Measurements from ENCODE around the gene ZNF205. TPM values are rescaled to one million over a fixed set of nuclear protein-coding genes. Genes with fewer than 3 reads are reported as not detected.

ZNF205 gene
- total RNA-seq, 1 experiment from 2014 or later, result 19.0 TPM

- no peak overlapping the region for H3K9ac ChIP-seq (ENCODE audit: low read length)
- POLR2A ChIA-PET (ENCODE audit: unreplicated experiment), result no interaction called here
- no peaks in the 10 kb centered on the region for H3K27me3 ChIP-seq (ENCODE audit: low read length)
- H3K4me3 ChIP-seq (ENCODE audit: low read length), result no peak overlapping the region
- H3K79me2 ChIP-seq (ENCODE audit: low read length), result no peaks in the 10 kb centered on the region
- no peak overlapping the region for H3K4me2 ChIP-seq (ENCODE audit: low read length)
- TF ChIP-seq CTCF (conservative IDR thresholded peaks at IDR 0.05; ENCODE audit: low read depth, low read length), result no peak
- TF ChIP-seq EZH2 (IDR thresholded peaks at IDR 0.05; ENCODE audit: low read length, unreplicated experiment), result no peak
- TF ChIP-seq EZH2phosphoT487 (IDR thresholded peaks at IDR 0.05; ENCODE audit: borderline replicate concordance, low read length), result no peak
- intact Hi-C loops (cut with micrococcal nuclease), result no loop called here
- H4K20me1 ChIP-seq (ENCODE audit: low read length), result no peaks in the 10 kb centered on the region
- H3K4me1 ChIP-seq (ENCODE audit: insufficient read depth, low read length), result peaks cover 9% of the 10 kb centered on the region; the same call in 1 of the 2 replicates
- no peaks in the 10 kb centered on the region for H3K9me3 ChIP-seq (ENCODE audit: low read length)
- BruUV-seq (replicated peaks), result no TSS peak
- H3F3A ChIP-seq (ENCODE audit: low read length, unreplicated experiment), result no peaks in the 10 kb centered on the region
- H2AFZ ChIP-seq (ENCODE audit: low read length), result no peak overlapping the region
- no peaks in the 10 kb centered on the region for H3K9me2 ChIP-seq (replicated peaks; ENCODE audit: low read length)
- DNase-seq, result no peak
- H3K36me3 ChIP-seq (ENCODE audit: low read depth, low read length), result no peaks in the 10 kb centered on the region
- no peak for ATAC-seq
- no peak overlapping the region for H3K27ac ChIP-seq (ENCODE audit: low read length)
- CTCF ChIA-PET, result no interaction called here
These were observed 32.8 kb downstream of the ZNF205 start for GRCh38 chr16:3145151-3145550.

DNA sequence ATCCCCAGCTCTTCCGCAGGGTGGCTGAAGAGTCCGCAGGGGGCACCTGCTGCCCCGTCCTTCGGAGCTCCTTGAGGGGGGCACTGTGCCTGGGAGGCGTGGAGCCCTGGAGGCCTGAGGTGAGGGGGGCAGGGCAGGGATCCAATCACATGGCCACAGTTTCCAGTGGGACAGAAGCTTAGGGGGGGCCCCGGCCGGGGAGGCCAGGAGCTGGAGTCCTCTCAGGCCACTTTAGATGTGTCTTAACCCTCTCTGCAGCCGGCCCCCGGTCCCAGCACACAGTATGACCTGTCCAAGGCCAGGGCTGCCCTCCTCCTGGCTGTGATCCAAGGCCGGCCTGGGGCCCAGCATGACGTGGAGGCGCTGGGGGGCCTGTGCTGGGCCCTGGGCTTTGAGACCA, 33.3 kb downstream of the ZNF205 start:
- no peak overlapping the region for H3K27ac ChIP-seq (ENCODE audit: low read length)
- H2AFZ ChIP-seq (ENCODE audit: low read length), result no peak overlapping the region
- H3K4me3 ChIP-seq (ENCODE audit: low read length), result no peak overlapping the region
- ChIA-PET POLR2A (ENCODE audit: unreplicated experiment) (no interaction called here), CTCF (no interaction called here)
- no peak for TF ChIP-seq EZH2 (IDR thresholded peaks at IDR 0.05; ENCODE audit: low read length, unreplicated experiment)
- no peak for TF ChIP-seq EZH2phosphoT487 (IDR thresholded peaks at IDR 0.05; ENCODE audit: borderline replicate concordance, low read length)
- TF ChIP-seq CTCF (conservative IDR thresholded peaks at IDR 0.05; ENCODE audit: low read depth, low read length), result no peak
- no peak for DNase-seq
- H3K27me3 ChIP-seq (ENCODE audit: low read length), result no peaks in the 10 kb centered on the region
- BruUV-seq (replicated peaks), result no TSS peak
- H4K20me1 ChIP-seq (ENCODE audit: low read length), result no peaks in the 10 kb centered on the region
- H3K9ac ChIP-seq (ENCODE audit: low read length), result no peak overlapping the region
- no peaks in the 10 kb centered on the region for H3K9me3 ChIP-seq (ENCODE audit: low read length)
- H3K4me2 ChIP-seq (ENCODE audit: low read length), result no peak overlapping the region
- intact Hi-C loops (cut with micrococcal nuclease), result no loop called here
- no peaks in the 10 kb centered on the region for H3K36me3 ChIP-seq (ENCODE audit: low read depth, low read length)
- no peak for ATAC-seq
- no peaks in the 10 kb centered on the region for H3F3A ChIP-seq (ENCODE audit: low read length, unreplicated experiment)
- peaks cover 9% of the 10 kb centered on the region; the same call in 1 of the 2 replicates for H3K4me1 ChIP-seq (ENCODE audit: insufficient read depth, low read length)
- no peaks in the 10 kb centered on the region for H3K9me2 ChIP-seq (replicated peaks; ENCODE audit: low read length)
- no peaks in the 10 kb centered on the region for H3K79me2 ChIP-seq (ENCODE audit: low read length)

DNA sequence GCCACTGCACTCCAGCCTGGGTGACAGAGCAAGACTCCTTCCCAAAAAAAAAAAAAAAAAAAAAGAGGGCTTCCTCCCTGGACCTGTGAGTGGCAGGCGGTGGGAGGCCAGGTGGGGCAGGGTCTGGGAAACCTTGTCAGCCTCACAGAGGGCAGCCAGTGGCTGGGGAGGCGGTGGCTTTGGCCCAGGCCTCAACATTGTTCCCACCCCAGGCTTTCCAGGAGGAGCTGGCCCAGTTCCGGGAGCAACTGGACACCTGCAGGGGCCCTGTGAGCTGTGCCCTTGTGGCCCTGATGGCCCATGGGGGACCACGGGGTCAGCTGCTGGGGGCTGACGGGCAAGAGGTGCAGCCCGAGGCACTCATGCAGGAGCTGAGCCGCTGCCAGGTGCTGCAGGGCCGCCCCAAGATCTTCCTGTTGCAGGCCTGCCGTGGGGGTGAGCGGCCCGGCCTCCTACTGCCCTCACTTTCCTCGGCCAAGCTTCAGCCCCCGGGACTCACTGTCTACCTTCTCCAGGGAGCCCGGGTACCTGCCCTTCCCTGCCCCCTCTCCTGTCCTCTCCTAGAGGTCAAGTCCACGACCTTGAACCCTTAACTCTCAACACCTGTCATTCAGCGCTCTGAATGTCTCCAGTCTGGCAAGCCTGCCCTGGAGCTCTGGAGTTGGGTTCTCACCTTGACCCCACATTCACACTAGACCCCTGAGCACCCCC, 34.8 kb downstream of the ZNF205 start:
- peaks cover 9% of the 10 kb centered on the region; the same call in 1 of the 2 replicates for H3K4me1 ChIP-seq (ENCODE audit: insufficient read depth, low read length)
- intact Hi-C loops (cut with micrococcal nuclease), result no loop called here
- H4K20me1 ChIP-seq (ENCODE audit: low read length), result no peaks in the 10 kb centered on the region
- TF ChIP-seq CTCF (conservative IDR thresholded peaks at IDR 0.05; ENCODE audit: low read depth, low read length) (no peak), EZH2phosphoT487 (IDR thresholded peaks at IDR 0.05; ENCODE audit: borderline replicate concordance, low read length) (no peak)
- CTCF ChIA-PET, result no interaction called here
- H3K9ac ChIP-seq (ENCODE audit: low read length), result no peak overlapping the region
- H3K9me2 ChIP-seq (replicated peaks; ENCODE audit: low read length), result no peaks in the 10 kb centered on the region
- no peaks in the 10 kb centered on the region for H3K27me3 ChIP-seq (ENCODE audit: low read length)
- H3K4me2 ChIP-seq (ENCODE audit: low read length), result no peak overlapping the region
- H2AFZ ChIP-seq (ENCODE audit: low read length), result no peak overlapping the region
- no peaks in the 10 kb centered on the region for H3F3A ChIP-seq (ENCODE audit: low read length, unreplicated experiment)
- no peak overlapping the region for H3K4me3 ChIP-seq (ENCODE audit: low read length)
- DNase-seq (no peak), ATAC-seq (no peak)
- no peaks in the 10 kb centered on the region for H3K79me2 ChIP-seq (ENCODE audit: low read length)
- no peaks in the 10 kb centered on the region for H3K9me3 ChIP-seq (ENCODE audit: low read length)
- POLR2A ChIA-PET (ENCODE audit: unreplicated experiment), result no interaction called here
- H3K36me3 ChIP-seq (ENCODE audit: low read depth, low read length), result no peaks in the 10 kb centered on the region
- no peak overlapping the region for H3K27ac ChIP-seq (ENCODE audit: low read length)
- BruUV-seq (replicated peaks), result no TSS peak
